HG02610 (cell line): ENCODE data around the gene UQCRC1.

Experiments used
- ATAC-seq: cut with Tn5 transposase; IDR thresholded peaks from one replicate; pipeline ENCODE4 v1.9.1; 2021; ENCODE audit warnings: mild to moderate bottlenecking, moderate library complexity; ENCODE audit not compliant: unreplicated experiment

The UQCRC1 gene

DNA sequence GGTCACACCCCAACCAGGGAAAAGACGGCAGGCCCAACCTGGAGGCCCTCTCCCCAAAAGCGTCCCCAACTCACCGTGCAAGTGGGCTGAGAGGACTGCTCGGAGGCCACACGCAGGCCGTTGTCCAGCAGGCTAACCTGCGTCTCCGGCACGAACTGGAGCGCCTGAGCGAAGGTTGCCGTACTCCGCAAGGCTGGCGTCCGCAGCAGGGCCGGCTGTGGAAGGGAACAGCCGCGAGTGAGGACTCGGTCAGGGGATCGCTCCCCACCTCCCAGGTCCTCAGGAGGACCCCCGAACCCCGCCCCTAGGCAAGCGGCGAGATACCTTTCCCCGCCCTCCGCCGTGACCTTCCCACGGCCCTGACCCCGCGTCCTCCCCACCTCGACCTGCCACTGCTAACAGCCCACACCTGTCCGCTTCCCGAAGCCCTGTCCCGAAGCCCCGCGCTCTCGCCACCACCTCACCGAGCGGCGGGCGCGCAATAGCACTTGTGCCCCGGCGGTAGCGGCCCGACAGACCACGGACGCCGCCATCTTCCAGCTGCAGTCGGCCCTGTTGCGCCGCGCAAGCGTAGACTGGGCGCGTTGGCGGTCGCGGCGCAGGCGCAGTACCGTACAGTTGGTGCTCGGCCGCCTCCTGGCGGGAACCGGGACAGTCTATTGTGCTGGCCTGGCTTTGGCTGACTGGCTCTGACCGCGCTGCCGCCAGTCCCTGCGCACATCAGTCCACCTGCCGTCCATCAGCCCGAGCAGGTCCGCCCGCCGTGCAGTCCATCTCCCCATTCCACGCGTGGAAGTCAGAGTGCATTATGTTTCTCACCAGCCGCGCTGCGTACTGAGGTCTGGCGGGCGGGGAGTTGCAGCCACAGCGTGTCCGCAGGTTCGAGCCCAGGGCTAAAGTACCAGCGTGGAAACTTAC is at the start of gene UQCRC1:
Gene UQCRC1, minus strand, starts transcription at position 559 of the 918 bp plus-strand sequence. Its CDS starts 26 bp downstream, at position 533.
- ATAC-seq, result peak; percentile 96

GRCh38 chr3:48656841-48657281 is 47.4 kb upstream of the UQCRC1 start:
- no peak for ATAC-seq

DNA sequence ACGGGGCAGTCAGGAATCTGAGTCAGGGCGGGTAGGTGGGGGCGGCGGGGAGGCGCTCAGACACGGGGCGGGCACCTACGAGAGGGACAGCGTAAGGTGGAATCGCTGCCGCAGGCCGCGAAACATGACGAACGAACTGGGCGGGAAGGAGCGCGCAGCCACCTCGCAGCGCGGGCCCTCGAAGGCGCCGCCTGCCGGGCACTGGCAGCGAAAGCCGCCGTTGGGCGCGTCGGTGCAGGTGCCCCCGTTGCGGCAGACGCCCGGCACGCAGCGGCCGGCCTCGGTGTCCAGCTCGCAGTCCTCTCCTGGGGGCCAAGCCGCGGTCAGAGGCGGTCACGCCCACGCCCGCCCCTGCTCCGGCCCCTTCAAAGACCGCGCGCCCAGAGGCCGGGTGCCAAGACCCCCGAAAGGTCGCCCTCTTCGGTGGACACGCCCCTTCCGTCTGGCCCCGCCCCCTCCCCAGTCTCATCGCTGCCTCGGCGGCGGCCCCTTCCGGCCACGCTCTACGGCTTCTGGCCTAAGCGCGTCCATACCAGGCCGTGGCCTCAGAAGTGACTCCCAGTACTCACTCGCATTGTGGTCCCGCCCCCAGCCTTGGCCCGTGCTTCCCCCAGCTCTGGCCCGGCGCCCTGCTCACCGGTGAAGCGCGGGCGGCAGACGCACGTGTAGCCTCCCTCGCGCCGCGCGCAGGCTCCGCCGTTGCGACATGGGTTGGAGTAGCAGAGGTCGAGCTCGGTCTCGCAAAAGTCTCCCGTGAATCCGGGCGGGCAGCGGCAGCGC is 46.8 kb upstream of the UQCRC1 start:
- ATAC-seq, result peak; percentile 50

GRCh38 chr3:48655606-48656005 is 46.2 kb upstream of the UQCRC1 start:
- no peak for ATAC-seq

DNA sequence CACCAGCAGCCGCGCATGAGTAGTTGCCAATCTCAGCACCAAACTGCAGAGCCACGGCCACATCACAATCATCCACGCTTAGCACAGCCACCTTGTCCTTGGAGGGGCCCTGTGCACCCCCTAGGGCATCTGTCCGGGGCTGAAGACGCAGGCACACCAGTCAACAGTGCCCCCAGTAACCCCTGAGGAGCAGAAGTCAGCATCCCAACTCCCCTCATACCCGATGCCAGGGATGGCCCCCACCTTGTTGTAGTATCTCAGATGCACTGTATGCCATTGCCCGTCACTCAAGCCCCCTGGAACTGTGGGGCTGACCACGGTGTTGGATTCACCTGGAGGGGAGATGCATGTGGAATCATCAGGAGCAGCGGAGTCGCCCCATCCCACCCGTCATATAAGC is 45.6 kb upstream of the UQCRC1 start:
- ATAC-seq, result no peak

GRCh38 chr3:48652923-48653715 is 43.7 kb upstream of the UQCRC1 start:
- no peak for ATAC-seq

- no peak for ATAC-seq
Observed at GRCh38 chr3:48651771-48652170, 42.3 kb upstream of the UQCRC1 start.

DNA sequence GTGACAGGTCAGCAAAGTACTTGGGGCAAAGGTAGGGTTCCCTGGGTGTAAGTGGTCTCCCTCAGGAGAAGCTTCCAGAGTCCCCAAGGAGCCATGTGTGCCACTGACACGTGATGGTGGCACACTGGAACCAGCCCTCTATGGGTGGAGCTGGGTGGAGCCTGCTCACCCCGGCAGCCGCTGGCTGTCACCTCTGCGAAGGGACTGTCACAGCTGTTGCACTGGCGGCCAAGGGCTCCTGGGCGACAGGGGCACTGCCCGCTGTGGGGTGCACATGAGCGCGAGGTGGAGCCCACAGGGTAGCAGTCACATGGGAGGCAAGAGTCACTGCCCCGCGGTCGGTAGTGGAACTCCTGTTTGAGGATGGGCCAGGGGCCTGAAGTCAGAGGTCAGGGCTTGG is 41.3 kb upstream of the UQCRC1 start:
- ATAC-seq, result no peak

GRCh38 chr3:48648188-48648850 is 38.9 kb upstream of the UQCRC1 start:
- ATAC-seq, result no peak

GRCh38 chr3:48647714-48648113 is 38.3 kb upstream of the UQCRC1 start:
- no peak for ATAC-seq

DNA sequence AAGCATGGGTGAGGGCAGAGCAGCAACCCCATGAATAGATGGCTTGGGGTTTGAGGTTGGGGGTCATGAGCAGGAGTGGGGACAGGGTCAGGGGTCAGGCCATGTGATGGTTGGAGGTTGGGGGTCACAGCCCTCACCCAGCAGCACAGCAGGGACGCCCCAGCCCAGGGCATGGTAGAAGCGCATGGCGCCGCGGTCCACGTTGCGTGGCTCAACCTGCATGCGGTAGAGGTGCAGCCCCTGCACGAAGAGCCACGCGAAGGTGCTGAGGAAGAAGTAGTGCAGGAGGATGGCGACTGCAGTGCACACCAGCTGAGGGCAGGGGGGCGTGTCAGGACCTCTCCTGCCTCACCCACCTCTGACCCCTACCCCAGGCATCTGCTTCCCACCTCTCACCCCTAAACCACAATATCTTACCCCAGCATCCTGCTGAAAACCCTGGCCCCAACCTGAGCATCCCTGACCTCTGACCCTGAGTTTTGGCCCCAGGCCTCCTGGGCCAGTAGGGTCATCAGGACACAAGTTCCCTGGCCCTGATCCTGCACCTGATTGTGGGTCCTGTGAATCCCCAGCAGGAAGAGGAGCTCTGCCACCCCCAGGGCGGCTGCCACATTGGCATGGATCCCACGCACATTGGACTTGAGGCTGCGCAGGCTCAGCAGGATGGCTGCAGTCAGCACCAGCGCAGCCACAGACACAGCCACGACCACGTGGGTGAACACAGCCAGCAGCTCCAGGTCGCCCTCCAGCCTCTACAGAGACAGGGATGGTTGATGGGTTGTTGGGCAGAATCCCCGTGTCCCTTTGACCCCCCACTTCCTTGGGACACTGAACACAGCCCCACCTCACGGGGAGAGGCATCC is 35.7 kb upstream of the UQCRC1 start:
- ATAC-seq, result no peak

- no peak for ATAC-seq
Observed at GRCh38 chr3:48642605-48643004, 33.2 kb upstream of the UQCRC1 start.

DNA sequence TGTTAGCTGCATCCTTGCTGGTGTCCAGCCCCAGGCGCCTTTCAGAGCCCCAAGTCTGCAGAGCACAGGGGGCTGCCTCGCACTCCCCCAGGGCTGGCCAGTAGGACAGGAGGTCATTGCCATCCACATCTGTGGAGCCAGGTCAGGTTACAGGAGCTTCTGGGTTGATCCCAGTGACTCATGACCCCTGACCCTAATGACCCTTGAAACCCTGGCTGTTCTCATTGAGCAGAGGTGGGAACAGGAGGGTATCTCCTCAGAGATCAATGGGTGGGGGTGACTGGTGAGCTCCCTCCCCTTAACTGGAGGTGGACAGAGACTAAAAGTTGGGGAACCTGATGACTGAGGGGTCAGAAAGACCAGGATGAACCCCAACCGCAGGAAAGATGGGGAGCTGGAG is 31.9 kb upstream of the UQCRC1 start:
- no peak for ATAC-seq

GRCh38 chr3:48639944-48640606 is 30.6 kb upstream of the UQCRC1 start:
- no peak for ATAC-seq

DNA sequence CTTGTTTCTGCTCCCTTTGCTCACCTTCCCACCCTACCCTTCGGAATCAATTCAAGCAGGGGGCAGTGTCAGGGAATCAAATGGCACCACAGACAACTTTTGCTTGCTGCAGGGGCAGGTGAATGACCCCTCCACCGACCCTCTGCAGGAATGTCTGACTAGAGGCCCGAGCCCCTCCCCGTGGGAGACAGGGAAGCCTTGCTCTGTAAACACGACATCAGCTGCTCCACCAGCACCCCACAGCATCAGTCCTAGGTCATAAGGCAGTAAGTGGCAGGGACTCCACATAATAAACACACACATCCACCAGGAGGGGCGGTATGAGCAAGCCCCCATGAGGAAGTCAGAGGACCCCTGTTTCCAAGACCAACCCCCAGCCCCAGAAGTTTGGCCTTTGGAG is 27.9 kb upstream of the UQCRC1 start:
- no peak for ATAC-seq

DNA sequence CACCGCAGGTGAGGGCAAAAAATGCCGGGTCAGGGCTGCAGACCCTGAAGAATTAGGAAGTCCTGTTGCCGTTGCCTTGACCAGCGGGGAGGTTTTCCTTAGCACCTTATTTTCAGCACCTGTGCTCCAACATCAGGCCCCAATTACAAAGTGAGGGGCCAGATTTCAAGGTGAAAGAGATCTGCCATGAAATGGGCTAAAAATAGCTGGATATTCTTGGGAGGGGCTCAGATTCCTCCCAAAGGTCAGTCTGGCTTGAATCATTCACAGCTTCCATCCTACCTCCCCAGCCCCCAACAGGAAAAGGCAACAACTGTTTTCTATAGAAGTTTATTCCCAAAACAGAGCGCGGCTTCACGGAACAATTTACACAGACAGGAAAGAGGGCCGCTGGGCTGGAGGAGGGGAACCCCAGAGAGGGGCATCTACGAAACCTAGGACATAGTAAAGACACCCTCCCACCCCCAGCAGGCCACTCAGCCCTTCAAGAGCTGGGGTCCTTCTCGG is 26.8 kb upstream of the UQCRC1 start:
- ATAC-seq, result no peak

GRCh38 chr3:48635222-48636021 is 26.0 kb upstream of the UQCRC1 start, which contains the start of gene SLC26A6:
Gene SLC26A6, minus strand, starts transcription at chr3:48635461. Its CDS starts 68 bp downstream, at chr3:48635393.
- ATAC-seq, result peak; percentile 91

- peak; percentile 14 for ATAC-seq
Observed at GRCh38 chr3:48634661-48635221, 25.3 kb upstream of the UQCRC1 start.
